Parathyroid adenoma (tissue), 2 donors: ENCODE measurements around the gene ANTXR1.
A peak's percentile ranks its signal among the peaks of the same experiment; 100 is the strongest.

Source experiments
- H2AFZ ChIP-seq: fragments of 300-600 bp; sonication (generic); one replicate; pipeline ENCODE4 v1.7.0; 2017; ENCODE audit warnings: antibody characterized with exemption, mild to moderate bottlenecking
- H3K27ac ChIP-seq: fragments of 300-600 bp; sonication (generic); one replicate; pipeline ENCODE4 v1.7.0; 2017
- H3K27me3 ChIP-seq: fragments of 300-600 bp; sonication (generic); one replicate; pipeline ENCODE4 v1.7.0; 2017; ENCODE audit warnings: low read length; ENCODE audit not compliant: control insufficient read depth, insufficient read depth
- H3K36me3 ChIP-seq: fragments of 300-600 bp; sonication (generic); one replicate; pipeline ENCODE4 v1.7.0; 2017; ENCODE audit warnings: low read length; ENCODE audit not compliant: control insufficient read depth, insufficient read depth
- H3K4me1 ChIP-seq: fragments of 300-600 bp; sonication (generic); one replicate; pipeline ENCODE4 v1.7.0; 2017; ENCODE audit warnings: control low read depth
- H3K4me2 ChIP-seq: fragments of 300-600 bp; sonication (generic); one replicate; pipeline ENCODE4 v1.7.0; 2017; ENCODE audit warnings: low read length
- H3K4me3 ChIP-seq: fragments of 300-600 bp; sonication (generic); one replicate; pipeline ENCODE4 v1.7.0; 2017; ENCODE audit warnings: low read depth, low read length
- H3K79me2 ChIP-seq: fragments of 300-600 bp; sonication (generic); one replicate; pipeline ENCODE4 v1.7.0; 2017; ENCODE audit warnings: control low read depth
- H3K9ac ChIP-seq: fragments of 300-600 bp; sonication (generic); one replicate; pipeline ENCODE4 v1.7.0; 2017; ENCODE audit warnings: mild to moderate bottlenecking
- H3K9me3 ChIP-seq: fragments of 300-600 bp; sonication (generic); one replicate; pipeline ENCODE4 v1.7.0; 2017; ENCODE audit warnings: low read length; ENCODE audit not compliant: control insufficient read depth
- TF ChIP-seq, protein P1 (sequence below): fragments of 300-600 bp; sonication (generic); IDR thresholded peaks from one replicate; pipeline ENCODE4 v1.7.0; 2017; ENCODE audit warnings: antibody characterized with exemption, mild to moderate bottlenecking
- donor health status: primary hyperparathyroidism.

ANTXR1 gene

GRCh38 chr2:69077252-69077950 lies 64.4 kb downstream of the ANTXR1 start:
- no peak overlapping the region for H3K27ac ChIP-seq
- H3K4me1 ChIP-seq = peaks cover 17% of the 10 kb centered on the region

GRCh38 chr2:69080071-69080470 lies 67.1 kb downstream of the ANTXR1 start:
- Histone ChIP-seq H3K79me2 (no peaks in the 10 kb centered on the region), H3K4me1 (peaks cover 31% of the 10 kb centered on the region), H3K4me2 (no peak overlapping the region), H3K27me3 (no peaks in the 10 kb centered on the region), H2AFZ (no peak overlapping the region), H3K27ac (no peak overlapping the region), H3K9me3 (no peaks in the 10 kb centered on the region), H3K36me3 (no peaks in the 10 kb centered on the region), H3K9ac (no peak overlapping the region), H3K4me3 (no peak overlapping the region)
- TF ChIP-seq, protein P1, sequence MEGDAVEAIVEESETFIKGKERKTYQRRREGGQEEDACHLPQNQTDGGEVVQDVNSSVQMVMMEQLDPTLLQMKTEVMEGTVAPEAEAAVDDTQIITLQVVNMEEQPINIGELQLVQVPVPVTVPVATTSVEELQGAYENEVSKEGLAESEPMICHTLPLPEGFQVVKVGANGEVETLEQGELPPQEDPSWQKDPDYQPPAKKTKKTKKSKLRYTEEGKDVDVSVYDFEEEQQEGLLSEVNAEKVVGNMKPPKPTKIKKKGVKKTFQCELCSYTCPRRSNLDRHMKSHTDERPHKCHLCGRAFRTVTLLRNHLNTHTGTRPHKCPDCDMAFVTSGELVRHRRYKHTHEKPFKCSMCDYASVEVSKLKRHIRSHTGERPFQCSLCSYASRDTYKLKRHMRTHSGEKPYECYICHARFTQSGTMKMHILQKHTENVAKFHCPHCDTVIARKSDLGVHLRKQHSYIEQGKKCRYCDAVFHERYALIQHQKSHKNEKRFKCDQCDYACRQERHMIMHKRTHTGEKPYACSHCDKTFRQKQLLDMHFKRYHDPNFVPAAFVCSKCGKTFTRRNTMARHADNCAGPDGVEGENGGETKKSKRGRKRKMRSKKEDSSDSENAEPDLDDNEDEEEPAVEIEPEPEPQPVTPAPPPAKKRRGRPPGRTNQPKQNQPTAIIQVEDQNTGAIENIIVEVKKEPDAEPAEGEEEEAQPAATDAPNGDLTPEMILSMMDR = no peak

More at GRCh38 chr2:69077252-69077950, 64.4 kb downstream of the ANTXR1 start:
- Histone ChIP-seq H3K4me3 (no peak overlapping the region), H3K79me2 (no peaks in the 10 kb centered on the region), H2AFZ (no peak overlapping the region), H3K9me3 (no peaks in the 10 kb centered on the region), H3K4me2 (no peak overlapping the region), H3K9ac (no peak overlapping the region), H3K27me3 (no peaks in the 10 kb centered on the region), H3K36me3 (no peaks in the 10 kb centered on the region)
- TF ChIP-seq, protein P1 = no peak

DNA sequence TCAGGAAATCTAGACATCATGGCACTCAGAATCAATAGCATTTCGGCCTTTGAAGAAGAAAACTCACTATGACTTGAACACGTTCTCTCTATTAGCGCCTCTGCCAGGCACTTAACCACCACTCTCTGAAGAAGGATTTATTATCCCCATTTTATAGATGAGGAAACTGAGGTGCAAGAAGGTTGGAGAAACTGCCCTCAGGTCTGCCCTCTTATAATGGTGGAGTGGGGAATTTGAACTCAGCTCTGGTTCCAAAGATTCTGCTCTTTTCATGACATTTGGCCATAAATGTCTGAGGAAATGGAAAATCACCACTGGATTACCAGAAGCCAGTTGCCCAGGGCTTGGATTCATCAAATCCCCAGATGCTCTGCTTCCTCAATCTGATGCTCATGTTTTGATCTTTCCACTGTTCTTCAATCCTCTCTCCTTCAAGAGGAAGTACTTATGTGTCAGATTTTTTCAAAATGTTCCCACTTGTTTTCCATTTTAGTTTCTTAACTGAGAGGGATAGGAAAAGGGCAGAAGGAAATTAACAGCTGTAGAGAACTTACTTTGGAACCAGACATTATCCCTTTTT lies 68.1 kb downstream of the ANTXR1 start:
- Histone ChIP-seq H3K4me2 (no peak overlapping the region), H3K27ac (peak overlapping the region; percentile 98)
- TF ChIP-seq, protein P1 = no peak

GRCh38 chr2:69081757-69082156 lies 68.8 kb downstream of the ANTXR1 start:
- no peak overlapping the region for H3K4me3 ChIP-seq
- H2AFZ ChIP-seq = peak overlapping the region; percentile 71
- H3K9ac ChIP-seq = no peak overlapping the region
- H3K27me3 ChIP-seq = no peaks in the 10 kb centered on the region
- no peaks in the 10 kb centered on the region for H3K36me3 ChIP-seq
- TF ChIP-seq, protein P1 = no peak
- H3K9me3 ChIP-seq = no peaks in the 10 kb centered on the region
- no peaks in the 10 kb centered on the region for H3K79me2 ChIP-seq
- peaks cover 37% of the 10 kb centered on the region for H3K4me1 ChIP-seq
- peak overlapping the region; percentile 98 for H3K27ac ChIP-seq
- H3K4me2 ChIP-seq = no peak overlapping the region

More for the DNA sequence above, 68.1 kb downstream of the ANTXR1 start:
- no peaks in the 10 kb centered on the region for H3K36me3 ChIP-seq
- H3K9me3 ChIP-seq = no peaks in the 10 kb centered on the region
- no peak overlapping the region for H2AFZ ChIP-seq
- H3K9ac ChIP-seq = no peak overlapping the region
- no peak overlapping the region for H3K4me3 ChIP-seq
- no peaks in the 10 kb centered on the region for H3K79me2 ChIP-seq
- no peaks in the 10 kb centered on the region for H3K27me3 ChIP-seq
- H3K4me1 ChIP-seq = peaks cover 31% of the 10 kb centered on the region
